Caco-2 (cell line): Measurements from ENCODE around the gene ZNF605. TPM values are rescaled to one million over a fixed set of nuclear protein-coding genes. Genes with fewer than 3 reads are reported as not detected.
A peak's percentile ranks its signal among the peaks of the same experiment; 100 is the strongest.

Experiments
- Bru-seq: library from RNA; stranded (reverse); fragments of 400-500 nt; gene quantifications from one replicate; lab custom pipeline; 2021; lab: Mats Ljungman, UMichigan
- BruChase-seq, 2 experiments: library from RNA; stranded (reverse); fragments of 400-500 nt; gene quantifications; one replicate each; lab custom pipeline; 2021; lab: Mats Ljungman, UMichigan
- BruUV-seq: library from RNA; stranded (reverse); fragments of 400-500 nt; replicated peaks from 2 replicates; lab custom pipeline; 2021; lab: Mats Ljungman, UMichigan
- CTCF ChIA-PET: fragments of 300-600 bp; sonication (Branson Sonifier 250); formaldehyde crosslinking; loops from one replicate; lab custom pipeline; 2022; ENCODE audit warnings: antibody characterized with exemption; lab: Charles Lee
- POLR2A ChIA-PET: fragments of 300-600 bp; sonication (Branson Sonifier 250); formaldehyde crosslinking; loops from one replicate; lab custom pipeline; 2022; ENCODE audit warnings: antibody characterized with exemption; lab: Charles Lee
- DNase-seq, 2 experiments: peaks; one replicate each; pipeline versions ENCODE4 v3.0.0 to v3.0.0-alpha.2; 2020 to 2022
- H3K27me3 ChIP-seq: replicated peaks from 2 replicates; pipeline ENCODE4 v1.6.0; 2011; ENCODE audit warnings: low read length; ENCODE audit not compliant: control insufficient read depth, insufficient read depth
- H3K36me3 ChIP-seq: 2 replicates; pipeline ENCODE4 v1.5.1; 2011; ENCODE audit warnings: low read length; ENCODE audit not compliant: control insufficient read depth, insufficient read depth
- H3K4me1 ChIP-seq: fragments of 250-450 bp; sonication (Bioruptor Pico); 2 replicates; pipeline ENCODE4 v1.5.1; 2020; ENCODE audit warnings: mild to moderate bottlenecking
- H3K4me3 ChIP-seq: 2 replicates; pipeline ENCODE4 v1.5.1; 2011; ENCODE audit warnings: low read depth, mild to moderate bottlenecking, control low read depth, low read length
- H3K9me3 ChIP-seq: fragments of 250-450 bp; sonication (Bioruptor Pico); 2 replicates; pipeline ENCODE4 v1.5.1; 2020; ENCODE audit warnings: mild to moderate bottlenecking, moderate library complexity
- H3K27ac Mint-ChIP-seq: one replicate; pipeline ENCODE4 v1.8.0; 2022; ENCODE audit warnings: mixed read lengths; ENCODE audit not compliant: unreplicated experiment
- H3K27me3 Mint-ChIP-seq: one replicate; pipeline ENCODE4 v1.8.0; 2022; ENCODE audit warnings: mixed read lengths; ENCODE audit not compliant: insufficient read depth, unreplicated experiment
- H3K36me3 Mint-ChIP-seq: one replicate; pipeline ENCODE4 v1.8.0; 2022; ENCODE audit warnings: mild to moderate bottlenecking, mixed read lengths; ENCODE audit not compliant: insufficient read depth, unreplicated experiment
- H3K4me1 Mint-ChIP-seq: one replicate; pipeline ENCODE4 v1.8.0; 2022; ENCODE audit warnings: low read depth, mixed read lengths; ENCODE audit not compliant: unreplicated experiment
- H3K4me3 Mint-ChIP-seq: one replicate; pipeline ENCODE4 v1.8.0; 2022; ENCODE audit warnings: mild to moderate bottlenecking, moderate library complexity, mixed read lengths; ENCODE audit not compliant: unreplicated experiment
- H3K9me3 Mint-ChIP-seq: one replicate; pipeline ENCODE4 v1.8.0; 2022; ENCODE audit warnings: mixed read lengths; ENCODE audit not compliant: unreplicated experiment
- CTCF ChIP-seq, 2 experiments: fragments of 200-600 bp in 1 of 2; IDR thresholded peaks; 1 replicate in 1 of 2; 2 replicates in 1 of 2; pipeline versions ENCODE4 v1.5.1 to v1.8.0; 2011 to 2022; ENCODE audit warnings: antibody characterized with exemption in 1 of 2, control low read depth in 1 of 2, inconsistent platforms in 1 of 2, low read depth in 1 of 2, low read length in 1 of 2, mild to moderate bottlenecking in 1 of 2, moderate library complexity in 1 of 2; ENCODE audit not compliant: insufficient read depth in 1 of 2, severe bottlenecking in 1 of 2, unreplicated experiment in 1 of 2
- intact Hi-C: fragments of 100-400 bp; cut with micrococcal nuclease; formaldehyde crosslinking; loops from one replicate; pipeline ENCODE4 v1.10.0; 2022; ENCODE audit not compliant: unreplicated experiment
- long read RNA-seq: library from polyadenylated mRNA; stranded (forward); transcript quantifications from one replicate; pipeline ENCODE4 v2.0.0, GENCODE V29; 2022
- total RNA-seq: library from RNA; stranded (reverse); gene quantifications from 2 replicates; pipeline ENCODE4 v1.2.3, GENCODE V29; 2022

ZNF605 gene
- 7.1 and 7.5 TPM in 2 replicates for total RNA-seq
- Bru-seq, nascent RNA = percentile 54 among the genes with signal in this experiment
- percentile 63 among the genes with signal in this experiment for BruChase-seq, experiment 1, labeled RNA remaining after a 2-hour chase
- BruChase-seq, experiment 2, labeled RNA remaining after a 6-hour chase = percentile 60 among the genes with signal in this experiment
- long read RNA-seq, partial matches to known transcripts = 0 of 5 reads
- long read RNA-seq, other reads (novel, unspliced or antisense) = 4 of 5 reads

GRCh38 chr12:132956011-132956788 lies at the start of gene ZNF605:
ZNF605 (minus strand) TSS chr12:132956306; CDS start chr12:132945635, 10,671 bp downstream.
- CTCF ChIA-PET = interaction anchor here (0.7 to 1.0 kb wide), 2 partner anchors 27 to 225 kb away, joined by 3 to 6 read pairs; partner anchors contain the start of gene ZNF268
- peak; percentile 89 to 90 for DNase-seq
- Mint-ChIP-seq H3K9me3 (peaks cover 20% of the 10 kb centered on the region), H3K36me3 (peaks cover 37% of the 10 kb centered on the region), H3K4me1 (peaks cover 11% of the 10 kb centered on the region), H3K27ac (peak within 1 kb of the TSS; percentile 83), H3K4me3 (peak within 1 kb of the TSS; percentile 83), H3K27me3 (no peaks in the 10 kb centered on the region)
- POLR2A ChIA-PET = interaction anchor here (0.9 kb wide), 1 partner anchor 124 kb away, joined by 6 read pairs; no protein-coding TSS in a partner anchor
- H3K36me3 ChIP-seq = no peaks in the 10 kb centered on the region
- TF ChIP-seq CTCF (IDR thresholded peaks at IDR 0.05; ENCODE audit: insufficient read depth in 1 of 2, low read depth in 1 of 2, low read length in 1 of 2, severe bottlenecking in 1 of 2, unreplicated experiment in 1 of 2) = peak in 1 of 2 experiments; percentile 11
- H3K4me1 ChIP-seq = no peaks in the 10 kb centered on the region
- H3K9me3 ChIP-seq = peaks cover 26% of the 10 kb centered on the region
- intact Hi-C loops = loop anchor here (2.0 kb wide), 1 partner anchor 125 kb away; the partner anchor contains the start of gene ZNF140
- no peaks in the 10 kb centered on the region for H3K27me3 ChIP-seq
- peak within 1 kb of the TSS; percentile 49 for H3K4me3 ChIP-seq
- BruUV-seq = no TSS peak

- H3K36me3 Mint-ChIP-seq = peaks cover 18% of the 10 kb centered on the region
- Histone ChIP-seq H3K4me3 (no peak overlapping the region), H3K27me3 (no peaks in the 10 kb centered on the region), H3K9me3 (peaks cover 3% of the 10 kb centered on the region; the same call in 1 of the 2 replicates), H3K36me3 (no peaks in the 10 kb centered on the region), H3K4me1 (no peaks in the 10 kb centered on the region)
- ChIA-PET POLR2A (no interaction called here), CTCF (no interaction called here)
- TF ChIP-seq CTCF (IDR thresholded peaks at IDR 0.05; ENCODE audit: insufficient read depth in 1 of 2, low read depth in 1 of 2, low read length in 1 of 2, severe bottlenecking in 1 of 2, unreplicated experiment in 1 of 2) = no peak
- no peaks in the 10 kb centered on the region for H3K27me3 Mint-ChIP-seq
- no peak overlapping the region for H3K27ac Mint-ChIP-seq
- intact Hi-C loops = no loop called here
- no TSS peak for BruUV-seq
- H3K4me1 Mint-ChIP-seq = no peaks in the 10 kb centered on the region
- no peak overlapping the region for H3K4me3 Mint-ChIP-seq
- peaks cover 36% of the 10 kb centered on the region for H3K9me3 Mint-ChIP-seq
- DNase-seq = no peak
Measured at GRCh38 chr12:132998741-132999140, 42.6 kb upstream of the ZNF605 start.

GRCh38 chr12:132986885-132987225 lies 30.7 kb upstream of the ZNF605 start:
- peak in 1 of 2 experiments; percentile 5 for DNase-seq
- CTCF ChIA-PET = interaction anchor here (0.8 kb wide), 1 partner anchor 194 kb away, joined by 3 read pairs; the partner anchor contains the start of gene ZNF268
- H3K4me1 ChIP-seq = no peaks in the 10 kb centered on the region
- POLR2A ChIA-PET = interaction anchor here (0.8 to 0.9 kb wide), 2 partner anchors 51 to 93 kb away, joined by 3 read pairs; no protein-coding TSS in a partner anchor
- peaks cover 31% of the 10 kb centered on the region for H3K9me3 Mint-ChIP-seq
- peak overlapping the region; percentile 80 for H3K4me3 Mint-ChIP-seq
- H3K4me1 Mint-ChIP-seq = peaks cover 8% of the 10 kb centered on the region
- H3K4me3 ChIP-seq = peak overlapping the region; percentile 96
- H3K27me3 ChIP-seq = no peaks in the 10 kb centered on the region
- intact Hi-C loops = loop anchor here (1.0 to 2.0 kb wide), 4 partner anchors 50 to 194 kb away; partner anchors contain the start of genes ZNF10, ZNF140, ZNF268 and ZNF84
- peak overlapping the region; percentile 69 for H3K27ac Mint-ChIP-seq
- no peaks in the 10 kb centered on the region for H3K36me3 ChIP-seq
- BruUV-seq = no TSS peak
- peaks cover 7% of the 10 kb centered on the region; the same call in 1 of the 2 replicates for H3K9me3 ChIP-seq
- H3K36me3 Mint-ChIP-seq = peaks cover 40% of the 10 kb centered on the region
- no peak for TF ChIP-seq CTCF (IDR thresholded peaks at IDR 0.05; ENCODE audit: insufficient read depth in 1 of 2, low read depth in 1 of 2, low read length in 1 of 2, severe bottlenecking in 1 of 2, unreplicated experiment in 1 of 2)
- no peaks in the 10 kb centered on the region for H3K27me3 Mint-ChIP-seq
